ENCODE data around the gene TTLL13.

The TTLL13 gene, protein sequence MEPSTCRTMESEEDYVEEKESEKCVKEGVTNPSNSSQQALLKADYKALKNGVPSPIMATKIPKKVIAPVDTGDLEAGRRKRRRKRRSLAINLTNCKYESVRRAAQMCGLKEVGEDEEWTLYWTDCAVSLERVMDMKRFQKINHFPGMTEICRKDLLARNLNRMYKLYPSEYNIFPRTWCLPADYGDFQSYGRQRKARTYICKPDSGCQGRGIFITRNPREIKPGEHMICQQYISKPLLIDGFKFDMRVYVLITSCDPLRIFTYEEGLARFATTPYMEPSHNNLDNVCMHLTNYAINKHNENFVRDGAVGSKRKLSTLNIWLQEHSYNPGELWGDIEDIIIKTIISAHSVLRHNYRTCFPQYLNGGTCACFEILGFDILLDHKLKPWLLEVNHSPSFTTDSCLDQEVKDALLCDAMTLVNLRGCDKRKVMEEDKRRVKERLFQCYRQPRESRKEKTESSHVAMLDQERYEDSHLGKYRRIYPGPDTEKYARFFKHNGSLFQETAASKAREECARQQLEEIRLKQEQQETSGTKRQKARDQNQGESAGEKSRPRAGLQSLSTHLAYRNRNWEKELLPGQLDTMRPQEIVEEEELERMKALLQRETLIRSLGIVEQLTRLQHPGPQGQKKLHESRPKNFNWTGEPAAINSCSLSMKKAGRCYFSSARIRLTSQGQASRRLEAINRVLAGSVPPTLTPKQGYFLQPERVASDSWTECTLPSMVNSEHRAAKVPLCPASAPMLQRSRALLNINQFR

DNA sequence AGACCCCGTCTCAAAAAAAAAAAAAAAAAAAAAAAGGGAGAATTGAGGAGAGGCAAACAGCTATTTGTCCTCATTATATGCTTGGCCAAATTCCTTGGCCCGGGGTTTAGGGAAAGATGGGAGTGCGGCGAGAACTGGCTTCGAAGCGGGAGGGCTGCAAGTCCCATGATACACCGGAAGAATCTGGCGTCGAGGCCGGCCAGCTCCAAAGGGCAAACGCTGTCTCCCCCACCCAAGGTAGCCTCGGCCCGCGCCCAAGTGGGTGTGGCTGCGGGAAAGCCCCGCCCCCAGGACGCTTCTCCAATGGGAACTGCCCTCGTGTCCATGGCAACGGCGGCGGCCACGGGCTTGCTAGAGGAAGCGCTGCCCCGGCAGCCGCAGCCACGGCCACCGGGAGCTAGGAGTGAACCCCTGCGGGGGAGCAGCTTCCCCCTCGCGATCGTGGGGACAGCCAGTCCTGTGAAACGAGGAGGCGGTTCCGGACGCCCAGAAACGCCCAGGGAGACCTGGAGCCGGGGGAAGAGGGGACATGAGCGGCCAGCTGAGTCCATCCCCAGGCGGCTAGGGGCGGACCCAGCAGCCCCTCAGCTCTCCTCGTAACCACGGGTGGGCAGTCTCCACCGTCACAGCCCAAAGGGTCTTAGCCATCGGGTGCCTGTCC lies at the start of gene TTLL13:
Gene TTLL13, plus strand, starts transcription at position 354 of the 661 bp plus-strand sequence. CDS start 1,075 bp downstream, outside the sequence.
- peak in 2 of 3 donors; percentile 20 to 70 for DNase-seq (ENCODE audit: low read depth in 3 of 3, low spot score in 1 of 3)

DNA sequence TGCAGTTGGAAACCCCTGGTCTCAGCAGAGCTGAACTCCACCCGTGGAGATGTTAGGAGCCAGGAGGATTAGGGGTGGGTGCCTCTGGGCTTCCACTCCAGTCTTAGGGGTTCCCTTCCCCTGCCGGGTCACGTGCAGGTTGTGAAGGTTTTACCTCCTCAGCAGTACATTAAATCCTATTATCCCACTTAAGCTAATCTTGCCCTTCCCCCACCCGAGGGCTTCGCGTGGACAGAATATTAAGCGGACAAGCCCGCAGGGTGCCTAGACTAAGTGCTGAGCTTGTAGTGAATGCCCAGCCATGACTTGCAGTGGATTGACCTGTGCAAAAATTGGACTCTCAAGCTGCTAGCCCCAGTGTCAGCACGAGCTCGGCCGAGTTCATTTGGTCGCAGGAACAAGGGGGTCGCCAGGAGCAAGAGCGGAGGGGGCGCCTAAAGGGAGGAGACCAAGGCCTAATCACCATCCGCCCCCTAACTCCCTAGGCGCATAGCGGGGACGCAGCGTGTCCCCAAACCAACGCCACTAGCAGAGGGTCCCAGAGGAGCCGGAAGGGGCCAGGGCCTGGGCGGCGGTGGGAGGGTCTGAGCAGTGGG lies 48.7 kb upstream of the TTLL13 start:
- no peak for DNase-seq (ENCODE audit: low read depth in 3 of 3, low spot score in 1 of 3)

- peak in 2 of 3 donors; percentile 37 to 59 for DNase-seq (ENCODE audit: low read depth in 3 of 3, low spot score in 1 of 3)
Observed at GRCh38 chr15:90201130-90201943, 48.0 kb upstream of the TTLL13 start, which contains the start of gene SEMA4B. SEMA4B (plus strand) TSS chr15:90201330; CDS start chr15:90201579, 249 bp downstream.

DNA sequence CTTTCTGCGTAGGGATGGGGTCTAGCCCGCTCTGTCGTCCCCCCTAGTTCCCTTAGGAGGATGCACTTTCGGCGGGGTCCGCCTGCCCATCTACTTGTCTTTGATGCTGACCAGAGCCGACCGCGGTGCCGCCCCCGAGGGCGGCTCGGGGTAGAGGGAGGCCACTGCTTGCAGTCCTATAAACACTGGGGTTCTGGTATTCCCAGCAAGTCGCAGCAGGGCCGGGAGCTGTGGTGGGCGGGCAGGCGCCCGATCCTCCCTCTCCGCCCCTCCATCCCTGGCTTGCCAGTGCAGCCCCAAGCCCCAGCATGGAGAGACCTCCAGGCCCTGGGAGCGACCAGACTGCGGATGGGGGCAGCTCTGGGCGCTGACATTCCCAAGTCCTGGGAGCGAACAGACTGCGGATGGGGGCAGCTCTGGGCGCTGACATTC lies 47.4 kb upstream of the TTLL13 start:
- no peak for DNase-seq (ENCODE audit: low read depth in 3 of 3, low spot score in 1 of 3)

DNA sequence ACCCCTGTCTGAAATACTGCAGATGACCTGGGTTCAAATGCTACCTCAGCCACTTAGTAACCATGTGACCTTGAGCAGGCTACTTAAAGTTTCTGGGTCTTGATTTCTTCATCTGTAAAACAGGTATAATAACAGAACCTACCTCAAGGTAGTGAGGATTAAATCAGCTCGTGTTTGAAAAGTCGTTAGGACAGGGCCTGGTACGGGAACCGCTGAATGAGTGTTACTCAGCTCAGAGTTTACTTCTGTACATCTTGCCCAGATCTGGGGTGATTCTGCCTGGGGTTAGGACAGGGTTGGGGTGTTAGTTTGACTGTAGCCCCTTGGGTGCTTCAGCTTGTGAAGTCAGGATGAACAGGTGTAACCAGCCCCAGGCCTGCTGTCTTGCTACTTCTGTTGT lies 46.4 kb upstream of the TTLL13 start:
- no peak for DNase-seq (ENCODE audit: low read depth in 3 of 3, low spot score in 1 of 3)

DNA sequence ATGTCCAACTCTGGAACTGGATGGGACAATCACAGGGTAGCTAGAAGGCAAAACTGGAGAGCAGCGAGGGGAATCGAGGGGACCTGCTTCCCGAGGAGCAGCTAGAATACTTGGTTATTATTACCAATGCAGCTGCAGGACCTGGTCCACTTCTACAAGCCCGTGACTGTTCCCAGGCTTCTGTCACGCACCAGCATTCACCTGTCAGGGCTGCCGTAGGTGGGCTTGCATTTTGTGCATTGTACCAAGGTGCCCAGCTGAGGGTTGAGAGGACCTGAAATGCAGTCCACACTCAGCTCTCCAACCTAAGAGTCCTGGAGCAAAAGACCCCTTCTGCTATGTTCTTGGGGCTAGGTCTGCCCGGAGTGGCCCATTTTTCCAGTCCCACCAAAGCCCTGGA lies 45.9 kb upstream of the TTLL13 start:
- no peak for DNase-seq (ENCODE audit: low read depth in 3 of 3, low spot score in 1 of 3)

DNA sequence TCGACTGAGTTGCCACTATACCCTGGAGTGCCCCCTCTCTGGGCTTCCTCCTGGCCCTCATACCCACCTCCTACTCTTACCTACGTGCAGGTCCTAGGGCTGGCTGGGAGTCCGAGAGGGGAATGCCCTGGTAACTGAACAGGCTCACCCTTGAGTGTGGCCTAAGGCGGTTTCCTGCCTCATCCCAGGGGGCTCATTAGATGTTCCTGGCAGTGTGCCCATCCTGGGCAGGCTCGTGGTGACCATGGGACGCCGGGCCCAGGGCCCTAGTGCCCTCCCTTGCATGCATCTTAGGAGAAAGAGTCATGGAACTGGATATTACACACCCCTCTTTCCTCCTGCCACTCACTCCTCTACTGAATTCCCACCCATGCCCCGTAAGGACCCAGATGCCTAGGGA lies 45.4 kb upstream of the TTLL13 start:
- no peak for DNase-seq (ENCODE audit: low read depth in 3 of 3, low spot score in 1 of 3)

GRCh38 chr15:90205050-90205848 lies 44.1 kb upstream of the TTLL13 start:
- no peak for DNase-seq (ENCODE audit: low read depth in 3 of 3, low spot score in 1 of 3)

- DNase-seq (ENCODE audit: low read depth in 3 of 3, low spot score in 1 of 3), result no peak
Observed at GRCh38 chr15:90205886-90206285, 43.5 kb upstream of the TTLL13 start.

- no peak for DNase-seq (ENCODE audit: low read depth in 3 of 3, low spot score in 1 of 3)
Observed at GRCh38 chr15:90207252-90207651, 42.1 kb upstream of the TTLL13 start.

DNA sequence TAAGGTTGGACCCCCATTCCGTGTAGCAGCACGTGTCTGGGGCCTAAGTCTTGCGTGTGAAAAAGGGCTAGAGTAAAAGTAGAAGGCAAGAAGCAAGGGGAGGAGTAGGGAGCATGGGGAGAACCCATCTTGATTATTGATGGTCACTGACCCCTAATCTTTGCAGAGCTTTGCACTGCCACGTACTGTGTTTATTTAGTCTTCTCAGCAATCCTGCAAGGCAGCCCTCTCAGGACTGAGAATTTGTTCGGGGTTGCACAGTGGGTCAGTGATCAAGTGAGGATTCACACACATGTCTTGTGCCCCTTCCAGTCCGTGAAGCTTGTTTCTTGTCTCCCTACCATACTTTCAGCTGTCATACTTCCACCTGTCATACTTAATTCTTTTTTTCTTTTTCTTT lies 41.0 kb upstream of the TTLL13 start:
- DNase-seq (ENCODE audit: low read depth in 3 of 3, low spot score in 1 of 3), result no peak

DNA sequence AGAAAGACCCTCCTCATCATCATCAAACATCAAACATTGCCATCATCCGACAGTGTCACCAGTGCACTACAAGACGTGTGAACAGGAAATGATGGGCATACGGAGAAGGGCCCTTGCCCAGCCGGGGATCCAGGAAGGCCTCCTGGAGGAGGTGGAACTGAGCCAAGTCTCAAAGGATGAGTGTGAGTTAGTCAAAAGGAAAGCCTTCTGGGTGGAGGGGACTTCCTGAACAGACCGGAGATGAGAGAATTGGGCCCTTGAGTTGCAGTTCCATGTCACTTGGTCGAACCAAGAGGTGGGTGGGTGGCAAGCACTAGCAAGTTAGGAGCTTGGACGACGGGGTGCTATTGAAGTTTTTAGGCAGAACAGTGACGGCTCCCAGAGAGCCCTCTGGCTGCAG lies 39.8 kb upstream of the TTLL13 start:
- DNase-seq (ENCODE audit: low read depth in 3 of 3, low spot score in 1 of 3), result no peak

GRCh38 chr15:90210593-90210992 lies 38.8 kb upstream of the TTLL13 start:
- DNase-seq (ENCODE audit: low read depth in 3 of 3, low spot score in 1 of 3), result no peak

DNA sequence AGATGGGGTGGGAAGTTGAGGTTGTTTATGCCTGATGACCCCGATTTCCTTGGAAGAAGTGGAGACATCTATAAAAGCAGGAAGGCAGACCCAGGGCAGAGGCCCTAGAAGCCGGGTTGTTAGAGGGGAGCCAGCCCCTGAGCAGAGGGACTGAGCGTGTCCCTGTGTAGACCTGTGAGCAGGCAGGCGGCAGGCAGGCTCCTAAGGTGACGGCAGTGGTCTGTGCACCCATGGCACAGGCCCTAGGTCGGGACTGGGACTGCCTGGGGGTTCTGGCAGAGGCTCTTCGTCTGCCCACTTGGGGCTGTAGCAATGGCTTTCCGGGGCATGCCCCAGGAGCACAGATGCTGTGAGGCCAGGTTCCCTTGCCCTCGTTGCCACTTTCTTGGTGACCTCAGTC lies 38.3 kb upstream of the TTLL13 start:
- no peak for DNase-seq (ENCODE audit: low read depth in 3 of 3, low spot score in 1 of 3)

DNA sequence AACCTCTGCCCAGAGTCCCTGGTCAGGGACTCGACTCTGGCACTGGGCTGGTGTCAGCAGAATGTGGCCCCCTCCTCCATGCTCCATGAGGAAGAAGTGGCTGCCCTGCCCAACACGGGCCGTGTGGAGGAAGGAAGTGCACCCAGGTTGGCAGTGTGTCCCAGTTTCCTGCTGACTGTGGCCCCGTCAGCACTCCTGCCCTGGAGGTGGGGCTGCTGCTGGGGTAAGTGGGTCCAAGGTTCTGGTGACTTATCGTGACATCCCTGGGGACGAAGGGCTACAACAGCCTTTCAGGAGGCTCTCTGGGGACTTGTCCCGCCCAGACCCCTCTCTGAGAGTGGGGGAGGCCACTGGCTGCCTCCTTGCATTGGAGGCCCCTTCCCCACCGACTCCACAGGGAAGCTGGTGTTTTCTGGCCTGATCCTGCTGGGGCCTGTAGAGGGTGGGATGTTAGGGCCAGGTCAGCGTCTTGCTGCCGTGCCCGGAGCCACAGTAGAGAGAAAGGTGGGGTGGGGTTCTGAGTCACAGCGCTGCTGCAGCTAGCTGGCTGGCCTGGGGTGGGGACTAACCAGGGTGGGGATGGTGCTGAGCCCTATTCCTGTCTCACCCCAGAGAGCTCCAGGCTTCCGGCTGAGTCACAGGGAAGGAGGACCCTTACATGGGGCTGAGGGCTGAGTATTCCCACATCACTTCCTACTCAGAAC lies 37.8 kb upstream of the TTLL13 start:
- no peak for DNase-seq (ENCODE audit: low read depth in 3 of 3, low spot score in 1 of 3)

DNA sequence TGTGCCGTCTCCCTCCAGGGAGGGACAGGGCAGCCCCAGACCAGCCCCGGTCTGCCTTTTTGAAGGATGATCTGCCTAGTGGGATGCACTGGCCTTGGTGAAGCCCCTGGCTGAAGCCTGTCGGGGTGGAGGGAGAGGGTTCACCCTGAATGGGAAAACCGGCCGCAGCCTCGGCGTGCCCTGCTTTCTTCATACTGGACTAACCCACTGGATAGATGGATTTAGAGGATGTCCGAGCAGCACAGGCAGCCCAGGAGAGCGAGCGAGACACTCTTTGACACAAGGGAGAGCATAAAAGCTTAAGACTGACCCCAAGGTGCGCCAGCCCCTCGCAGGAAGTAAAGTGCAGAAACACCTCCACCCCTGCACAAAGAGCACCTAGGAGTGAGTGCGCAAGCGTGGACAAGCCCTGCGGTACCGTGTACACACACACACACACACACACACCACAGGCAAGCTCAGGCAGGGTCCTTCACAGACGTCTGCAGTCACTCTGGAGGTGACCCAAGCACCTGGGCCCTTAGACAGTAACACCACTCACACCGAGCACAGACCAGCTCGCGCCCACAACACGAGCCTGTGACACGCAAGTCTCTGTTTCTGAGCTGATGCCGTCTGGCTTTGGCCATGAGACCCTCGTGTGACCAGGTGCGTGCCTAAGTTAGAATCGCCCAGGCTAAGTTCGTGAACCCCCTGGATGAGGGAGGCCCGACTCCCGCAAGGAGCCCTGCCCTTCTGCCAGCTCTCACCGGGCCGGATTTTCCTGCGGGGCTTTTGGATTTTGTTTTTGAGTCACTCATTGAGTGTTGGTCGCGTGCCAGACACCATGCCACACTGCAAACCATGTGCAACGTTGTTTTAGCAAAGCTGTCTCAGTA lies 36.9 kb upstream of the TTLL13 start:
- DNase-seq (ENCODE audit: low read depth in 3 of 3, low spot score in 1 of 3), result no peak

DNA sequence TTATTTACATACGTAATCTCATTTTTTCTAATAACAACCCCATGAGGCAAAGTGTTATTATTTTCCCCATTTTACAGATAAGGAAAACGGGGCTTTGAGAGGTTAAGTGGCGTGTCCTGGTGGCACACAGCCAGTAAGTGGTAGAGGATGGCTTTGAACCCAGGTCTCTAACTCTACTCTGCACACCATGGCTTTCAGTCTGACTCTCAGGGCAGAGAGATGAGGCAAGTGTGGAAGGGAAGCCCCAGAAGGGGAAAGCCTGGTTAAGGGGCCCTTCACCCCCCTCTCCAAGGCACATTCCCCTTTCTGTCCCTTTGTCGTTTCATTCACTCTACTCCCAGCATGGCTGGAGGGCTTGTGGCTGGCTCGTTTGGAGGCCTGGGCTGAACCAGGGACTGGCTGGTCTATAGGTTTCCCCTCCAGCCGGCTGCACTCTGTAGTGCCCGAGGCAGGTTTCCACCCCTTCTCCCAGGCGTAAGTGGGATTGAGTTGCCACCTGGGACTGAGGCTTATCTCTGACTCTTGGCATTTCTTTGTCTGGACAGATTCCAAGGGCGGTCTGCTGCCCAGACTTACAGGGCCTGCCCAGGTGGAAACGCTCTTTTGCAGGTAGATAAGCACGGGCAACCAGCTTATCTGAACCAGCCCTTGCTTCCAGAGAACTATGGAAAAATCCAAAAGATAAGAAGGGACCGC lies 36.1 kb upstream of the TTLL13 start:
- no peak for DNase-seq (ENCODE audit: low read depth in 3 of 3, low spot score in 1 of 3)

- no peak for DNase-seq (ENCODE audit: low read depth in 3 of 3, low spot score in 1 of 3)
Observed at GRCh38 chr15:90213818-90214204, 35.5 kb upstream of the TTLL13 start.

Data from stimulated activated CD4-positive, alpha-beta T cell treated with anti-CD3 and anti-CD28 coated beads, TNF-alpha, amount 100 ng/mL, for 1 hour (primary cell).